GM18517 (cell line): ENCODE measurements around the gene TMEM143.
"Not testable (repeated sequence)": the region's sequence is repeated elsewhere in the genome, so short reads cannot be mapped to it uniquely, and the experiment has no call there.

Experiments
- ATAC-seq: cut with Tn5 transposase; IDR thresholded peaks from one replicate; pipeline ENCODE4 v1.9.1; 2021; ENCODE audit warnings: mild to moderate bottlenecking, moderate library complexity; ENCODE audit not compliant: unreplicated experiment

The TMEM143 gene

DNA sequence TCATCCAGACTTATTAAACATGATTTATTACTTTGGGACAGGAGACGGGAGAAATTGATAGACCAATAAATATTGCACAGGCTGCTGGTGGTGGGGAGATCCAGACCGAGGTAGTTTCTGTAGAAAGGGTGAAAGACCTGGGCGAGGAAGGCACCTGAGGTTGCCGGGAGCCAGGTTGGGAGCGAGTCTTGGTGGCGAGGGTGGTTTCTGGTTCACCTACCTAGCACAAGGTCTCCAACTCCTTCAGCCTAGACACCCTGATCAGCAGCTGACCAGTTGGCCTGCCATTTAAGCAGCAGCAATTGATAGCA lies 31.4 kb downstream of the TMEM143 start:
- no peak for ATAC-seq

DNA sequence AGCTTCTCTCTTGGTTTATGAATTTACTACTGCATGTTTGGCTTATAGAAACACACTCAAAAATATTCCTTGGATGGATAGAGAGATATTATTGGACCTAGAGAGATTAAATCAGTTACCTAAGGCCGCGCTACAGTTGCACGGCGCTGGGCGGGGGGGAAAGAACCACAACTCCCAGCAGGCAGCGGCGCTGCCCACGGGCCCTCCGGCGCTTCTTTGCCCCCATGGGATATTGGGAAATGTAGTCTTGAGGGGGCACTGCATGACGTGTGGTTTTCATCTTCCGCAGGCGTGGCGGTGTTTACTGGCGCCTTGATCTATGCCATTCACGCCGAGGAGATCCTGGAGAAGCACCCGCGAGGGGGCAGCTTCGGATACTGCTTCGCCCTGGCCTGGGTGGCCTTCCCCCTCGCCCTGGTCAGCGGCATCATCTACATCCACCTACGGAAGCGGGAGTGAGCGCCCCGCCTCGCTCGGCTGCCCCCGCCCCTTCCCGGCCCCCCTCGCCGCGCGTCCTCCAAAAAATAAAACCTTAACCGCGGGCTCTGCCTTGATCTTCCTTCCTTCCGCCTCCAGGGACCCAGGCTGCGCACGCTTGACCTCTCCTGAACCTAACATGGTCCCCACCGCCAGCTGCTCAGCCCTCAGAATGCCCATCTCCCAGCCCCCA lies 33.6 kb downstream of the TMEM143 start:
- ATAC-seq = no peak

DNA sequence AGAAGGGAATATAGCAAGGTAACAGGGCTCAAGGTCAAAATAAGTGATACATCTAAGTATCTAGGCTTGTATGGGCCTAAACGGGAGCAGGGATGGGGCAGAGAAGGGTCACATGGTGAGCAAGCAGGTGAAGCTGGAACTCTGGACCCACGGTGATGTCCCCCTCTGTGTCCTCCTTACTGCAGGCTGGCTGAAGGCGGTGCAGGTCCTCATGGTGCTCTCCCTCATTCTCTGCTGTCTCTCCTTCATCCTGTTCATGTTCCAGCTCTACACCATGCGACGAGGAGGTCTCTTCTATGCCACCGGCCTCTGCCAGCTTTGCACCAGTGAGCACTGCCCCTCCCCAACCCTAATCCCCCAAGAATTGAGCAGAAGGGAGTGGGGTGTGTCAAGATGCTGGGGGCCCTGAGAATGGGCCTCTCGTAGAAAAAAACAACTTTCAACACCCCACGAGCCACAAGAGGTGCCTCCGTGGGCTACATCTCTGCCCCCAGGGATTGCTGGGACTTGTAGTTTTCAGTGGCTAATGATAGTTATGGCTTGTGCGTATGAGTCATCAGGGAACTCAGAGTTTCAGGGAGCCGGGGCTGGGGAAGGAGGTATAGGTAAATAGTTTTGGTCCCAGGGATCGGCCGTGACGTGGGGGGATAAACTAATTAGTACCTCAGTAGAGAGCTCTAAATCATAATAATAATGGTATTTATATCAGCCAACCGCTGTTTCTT lies 34.4 kb downstream of the TMEM143 start:
- ATAC-seq = no peak

DNA sequence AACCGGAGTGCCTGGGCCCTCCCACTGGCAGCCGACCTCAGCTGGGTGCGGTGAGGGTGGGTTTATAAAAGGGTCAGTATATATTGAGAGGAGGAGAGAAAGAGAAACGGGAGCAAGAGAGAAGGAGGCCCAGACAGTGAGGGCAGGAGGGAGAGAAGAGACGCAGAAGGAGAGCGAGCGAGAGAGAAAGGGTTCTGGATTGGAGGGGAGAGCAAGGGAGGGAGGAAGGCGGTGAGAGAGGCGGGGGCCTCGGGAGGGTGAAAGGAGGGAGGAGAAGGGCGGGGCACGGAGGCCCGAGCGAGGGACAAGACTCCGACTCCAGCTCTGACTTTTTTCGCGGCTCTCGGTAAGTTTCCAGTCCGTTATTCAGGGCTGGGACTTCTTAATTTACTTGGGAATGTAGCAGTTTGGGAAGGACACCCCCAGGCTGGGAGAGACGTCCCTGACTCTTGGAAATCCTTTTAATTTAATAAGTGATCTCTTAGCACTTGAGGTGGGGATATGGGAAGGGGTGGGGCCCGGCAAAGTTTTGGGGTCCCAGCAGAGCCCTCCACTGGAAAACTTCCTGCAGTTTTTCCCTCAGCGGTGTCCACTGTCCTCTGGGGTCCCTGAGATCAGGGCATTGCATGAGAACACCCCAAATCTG lies 38.4 kb downstream of the TMEM143 start, which contains the start of gene EMP3:
EMP3 (plus strand) TSS at position 288 of the 646 bp plus-strand sequence. CDS start 1,293 bp downstream, outside the sequence.
- no peak for ATAC-seq

DNA sequence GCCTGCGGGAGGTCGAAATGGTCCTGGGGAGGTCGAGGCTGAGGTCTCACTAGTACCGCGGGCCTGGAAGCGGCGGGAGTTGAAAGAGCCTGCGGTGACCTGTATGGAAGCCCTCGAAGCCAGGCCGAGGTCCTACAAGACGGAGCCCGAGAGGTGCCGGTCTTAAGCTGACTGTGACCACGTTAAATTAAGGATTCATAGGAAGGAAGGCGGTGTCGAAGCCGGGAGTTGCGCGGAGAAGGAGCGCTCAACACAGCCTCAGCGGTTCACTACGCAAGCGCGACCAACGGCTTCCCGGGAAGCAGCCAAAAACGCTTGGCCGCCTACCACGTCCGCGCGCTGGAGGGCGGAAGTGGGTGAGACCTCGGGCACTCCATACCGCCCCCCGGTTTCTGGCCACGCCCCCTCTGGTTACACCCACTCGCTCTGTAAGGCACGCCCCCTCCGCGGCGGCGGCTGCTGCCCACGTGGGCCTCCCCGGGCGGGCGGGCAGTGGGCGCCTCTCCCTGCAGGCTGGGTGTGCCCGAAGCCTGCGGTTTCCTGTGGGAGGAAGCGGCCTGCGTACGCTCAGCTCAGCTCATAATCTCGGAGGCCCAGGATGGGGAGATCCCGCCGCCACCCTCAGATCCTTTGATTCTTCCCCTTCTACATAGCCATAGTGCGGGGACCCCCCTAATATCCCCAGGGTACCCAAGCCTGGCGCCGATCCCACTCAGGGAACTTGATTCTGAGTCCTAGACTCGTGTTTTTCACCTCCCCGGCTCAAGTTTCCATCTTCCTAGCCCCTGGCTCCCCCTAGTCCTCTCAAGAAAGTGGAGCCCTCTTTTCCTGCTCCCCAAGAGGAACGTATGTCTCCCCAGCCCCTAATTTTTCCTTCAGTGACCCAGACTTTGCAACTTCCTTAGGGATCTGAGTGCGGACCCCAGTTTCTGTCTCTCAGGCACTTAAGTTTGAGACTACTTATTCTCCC lies 41.8 kb downstream of the TMEM143 start:
- peak; percentile 72 for ATAC-seq

- peak; percentile 35 for ATAC-seq
Observed at GRCh38 chr19:48321372-48321621, 42.4 kb downstream of the TMEM143 start.

- no peak for ATAC-seq
Observed at GRCh38 chr19:48319647-48320541, 43.8 kb downstream of the TMEM143 start.

DNA sequence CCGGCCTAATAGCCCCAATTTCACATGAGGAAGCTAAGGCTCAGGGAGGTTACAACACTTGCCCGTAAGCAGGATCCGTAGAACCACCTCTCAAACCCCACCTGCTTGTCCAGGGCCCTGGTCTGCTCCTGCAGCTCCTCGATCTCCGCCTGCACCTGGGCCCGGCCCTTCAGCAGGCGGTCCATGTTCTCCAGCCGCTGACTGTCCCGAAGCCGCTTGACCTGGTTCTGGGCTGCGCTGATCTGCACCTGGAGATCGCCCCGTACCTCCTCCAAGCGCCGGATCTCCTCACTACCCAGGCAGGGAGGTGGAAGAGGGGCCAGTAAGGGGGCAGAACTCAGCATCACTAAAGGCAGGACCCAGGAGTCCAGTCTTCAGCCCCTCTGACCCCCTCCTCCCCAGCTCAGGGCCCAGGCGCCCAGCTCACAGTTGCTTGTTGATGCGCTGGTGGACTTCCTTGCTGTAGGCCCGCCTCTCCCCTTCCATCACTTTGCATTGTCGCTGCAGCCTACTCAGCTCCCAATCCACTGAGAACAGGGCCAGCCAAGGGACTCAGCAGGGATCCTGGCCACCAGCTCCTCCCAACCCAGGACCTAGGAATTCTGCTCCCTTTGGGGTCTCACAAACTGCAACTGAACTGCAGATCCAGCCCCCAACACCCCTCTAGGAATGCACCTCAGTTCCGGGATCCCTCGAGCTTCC lies 45.3 kb downstream of the TMEM143 start:
- ATAC-seq = no peak

DNA sequence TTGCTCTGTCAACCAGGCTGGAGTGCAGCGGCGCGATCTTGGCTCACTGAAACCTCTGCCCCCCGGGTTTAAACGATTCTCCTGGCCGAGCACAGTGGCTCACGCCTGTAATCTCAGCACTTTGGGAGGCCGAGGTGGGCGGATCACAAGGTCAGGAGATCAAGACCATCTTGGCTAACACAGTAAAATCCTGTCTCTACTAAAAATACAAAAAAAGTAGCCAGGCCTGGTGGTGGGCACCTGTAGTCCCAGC lies 46.1 kb downstream of the TMEM143 start:
- ATAC-seq = not testable (repeated sequence)

- ATAC-seq = no peak
Observed at GRCh38 chr19:48315712-48316111, 48.0 kb downstream of the TMEM143 start.

DNA sequence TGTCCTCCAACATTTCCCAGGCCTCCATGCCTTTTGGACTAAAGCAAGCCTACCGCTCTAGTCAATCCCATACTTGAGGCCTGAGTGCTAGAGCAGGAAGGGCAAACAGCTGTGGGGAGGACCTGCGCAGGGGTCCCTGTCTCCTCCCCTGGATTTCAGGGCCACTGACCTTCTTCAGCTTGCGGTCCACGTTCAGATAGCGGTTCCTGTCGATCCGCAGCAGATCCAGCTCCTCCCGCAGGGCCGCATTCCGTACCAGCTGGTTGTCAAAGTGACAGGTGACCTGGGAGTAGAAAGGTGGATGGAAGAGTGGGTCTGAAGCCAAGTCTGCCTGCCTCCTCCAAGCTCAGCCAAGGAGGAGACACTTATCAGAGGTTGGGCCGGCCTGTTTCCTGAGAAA lies 52.4 kb downstream of the TMEM143 start:
- no peak for ATAC-seq

DNA sequence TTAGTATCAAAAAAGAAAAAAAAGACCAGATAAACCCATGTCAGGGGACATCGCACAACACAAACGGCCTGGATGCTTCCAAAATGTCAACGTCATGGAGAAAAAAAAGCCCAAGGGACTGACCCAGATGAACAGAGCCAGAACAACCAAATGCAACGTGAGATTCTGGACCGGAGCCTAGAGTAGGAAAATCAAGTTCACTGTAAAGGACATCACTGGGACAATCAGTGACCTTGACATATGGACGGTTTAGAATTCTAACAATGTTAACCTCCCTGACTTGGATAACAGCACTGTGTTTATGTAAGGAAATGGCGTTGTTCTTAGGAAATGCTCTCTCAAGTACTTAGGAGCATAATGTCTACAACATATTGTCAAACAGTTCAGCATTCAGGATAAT lies 53.5 kb downstream of the TMEM143 start:
- no peak for ATAC-seq

DNA sequence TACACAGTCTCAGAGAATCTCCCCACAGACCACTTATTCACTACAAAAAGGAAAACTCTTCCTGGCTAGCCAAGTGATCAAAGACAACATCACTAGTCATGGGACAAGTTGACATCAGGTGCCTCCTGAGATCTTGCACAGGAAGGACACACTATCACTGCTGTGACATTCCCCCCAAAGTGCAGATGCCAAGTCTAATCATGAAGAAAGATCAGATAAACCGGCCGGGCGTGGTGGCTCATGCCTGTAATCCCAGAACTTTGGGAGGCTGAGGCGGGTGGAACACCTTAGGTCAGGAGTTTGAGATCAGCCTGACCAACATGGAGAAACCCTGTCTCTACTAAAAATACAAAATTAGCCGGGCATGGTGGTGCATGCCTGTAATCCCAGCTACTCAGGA lies 54.0 kb downstream of the TMEM143 start:
- ATAC-seq = not testable (repeated sequence)

DNA sequence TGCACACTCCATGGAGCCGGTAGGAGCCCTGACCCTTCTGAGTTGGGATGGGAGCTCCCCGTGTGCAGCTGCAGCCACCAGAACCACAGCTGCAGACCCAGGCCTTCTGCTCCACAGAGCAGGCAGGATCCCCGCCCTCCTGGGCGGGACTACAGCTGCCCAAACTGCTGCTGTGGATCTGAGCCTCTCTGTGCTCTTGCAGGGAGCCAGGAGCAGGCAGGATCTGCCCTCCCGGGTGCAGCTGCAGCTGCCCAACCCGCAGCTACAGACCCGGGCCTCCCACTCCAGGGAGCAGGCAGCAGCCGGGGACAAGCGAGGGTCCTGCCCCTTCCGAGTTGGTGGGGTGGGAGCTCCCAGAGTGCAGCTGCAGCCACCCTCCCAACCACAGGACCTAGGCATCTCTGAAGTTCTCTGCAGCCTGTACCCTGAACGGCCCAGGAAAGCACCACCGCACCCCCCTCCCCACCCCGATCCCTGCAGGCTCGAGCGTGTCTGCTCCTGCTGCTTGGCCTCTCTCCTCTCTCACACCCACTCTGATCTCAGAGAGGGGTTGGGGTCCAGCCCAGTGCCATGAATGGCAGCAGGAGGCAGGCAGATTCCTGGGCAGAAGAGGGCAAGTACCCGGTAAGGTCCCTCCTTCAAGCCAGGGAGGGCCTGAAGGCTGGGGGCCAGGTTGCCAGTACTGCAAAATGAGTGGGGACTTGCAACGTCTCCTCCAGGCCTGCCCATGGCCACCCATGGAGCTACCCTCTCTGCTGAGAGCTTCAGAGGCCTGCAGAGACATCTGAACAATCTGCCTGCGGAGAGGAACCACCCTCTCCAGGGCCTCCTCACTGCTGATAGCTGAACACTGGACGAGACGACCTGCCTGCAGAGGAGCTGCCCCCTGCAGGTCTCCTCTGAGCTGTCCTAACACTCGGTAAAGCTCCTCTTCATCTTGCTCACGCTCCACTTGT lies 54.8 kb downstream of the TMEM143 start:
- no peak for ATAC-seq

- ATAC-seq = no peak
Observed at GRCh38 chr19:48303866-48304265, 59.9 kb downstream of the TMEM143 start.

- no peak for ATAC-seq
Observed at GRCh38 chr19:48303367-48303766, 60.4 kb downstream of the TMEM143 start.

DNA sequence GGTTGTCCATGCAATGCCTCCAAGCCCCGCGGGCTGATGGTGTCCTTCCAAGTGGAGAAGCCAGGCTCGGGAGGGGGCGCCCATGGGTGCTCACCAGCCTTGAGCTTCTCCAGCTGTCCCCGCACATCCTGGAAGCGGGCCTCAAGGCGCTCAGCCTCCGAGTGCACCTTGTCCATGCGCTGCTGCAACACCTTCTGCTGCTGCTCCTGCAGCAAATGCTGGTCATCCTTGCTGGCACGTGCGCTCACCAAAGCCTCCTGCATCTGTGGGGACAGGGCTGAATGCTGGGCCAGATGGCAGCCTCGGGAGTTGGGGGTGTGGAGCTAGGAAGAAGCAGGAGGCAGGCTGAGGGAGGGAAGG lies 61.2 kb downstream of the TMEM143 start:
- ATAC-seq = no peak

DNA sequence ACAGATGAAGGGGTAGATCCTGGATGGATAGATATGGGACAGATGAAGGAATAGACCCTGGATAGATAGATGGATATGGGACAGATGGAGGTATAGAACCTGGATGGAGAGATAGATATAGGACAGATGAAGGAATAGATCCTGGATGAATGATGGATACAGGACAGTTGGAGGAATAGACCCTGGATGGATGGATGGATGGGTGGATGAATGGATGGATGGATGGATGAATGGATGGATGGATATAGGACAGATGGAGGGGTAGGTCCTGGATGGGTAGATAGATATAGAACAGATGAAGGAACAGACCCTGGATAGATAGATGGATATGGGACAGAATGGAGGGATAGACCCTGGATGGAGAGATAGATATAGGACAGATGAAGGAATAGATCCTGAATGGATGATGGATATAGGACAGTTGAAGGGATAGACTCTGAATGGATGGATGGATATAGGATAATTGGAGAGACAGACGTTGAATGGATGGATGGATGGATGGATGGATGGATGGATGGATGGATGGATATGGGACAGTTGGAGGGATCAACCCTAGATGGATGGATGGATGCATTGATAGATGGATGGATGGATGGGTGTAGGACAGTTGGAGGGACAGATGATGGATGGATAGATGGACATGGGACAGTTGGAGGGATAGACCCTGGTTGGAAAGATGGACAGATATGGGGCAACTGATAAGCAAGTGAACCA lies 61.7 kb downstream of the TMEM143 start:
- ATAC-seq = no peak
